GM12892 (cell line): ENCODE data around the gene MYL11.

Source experiments
- POLR2A ChIP-seq: IDR thresholded peaks from 2 replicates; pipeline ENCODE4 v1.6.1; 2011; ENCODE audit warnings: low read depth, low read length, control low read depth
- POLR2AphosphoS5 ChIP-seq: IDR thresholded peaks from 2 replicates; pipeline ENCODE4 v1.6.1; 2011; ENCODE audit warnings: low read depth, low read length, control low read depth
- TAF1 ChIP-seq: IDR thresholded peaks from 2 replicates; pipeline ENCODE4 v1.6.1; 2011; ENCODE audit warnings: low read depth, mild to moderate bottlenecking, control low read depth, low read length, borderline replicate concordance

- TF ChIP-seq POLR2A (no peak), TAF1 (no peak), POLR2AphosphoS5 (no peak)
Measured at GRCh38 chr16:30357715-30358576, 16.7 kb upstream of the MYL11 start.
